ENCODE data around the gene GALNT14. TPM values are rescaled to one million over a fixed set of nuclear protein-coding genes. Genes with fewer than 3 reads are reported as not detected.

The GALNT14 gene
- polyA plus RNA-seq, 2 donors: 17.2 to 23.5 TPM

DNA sequence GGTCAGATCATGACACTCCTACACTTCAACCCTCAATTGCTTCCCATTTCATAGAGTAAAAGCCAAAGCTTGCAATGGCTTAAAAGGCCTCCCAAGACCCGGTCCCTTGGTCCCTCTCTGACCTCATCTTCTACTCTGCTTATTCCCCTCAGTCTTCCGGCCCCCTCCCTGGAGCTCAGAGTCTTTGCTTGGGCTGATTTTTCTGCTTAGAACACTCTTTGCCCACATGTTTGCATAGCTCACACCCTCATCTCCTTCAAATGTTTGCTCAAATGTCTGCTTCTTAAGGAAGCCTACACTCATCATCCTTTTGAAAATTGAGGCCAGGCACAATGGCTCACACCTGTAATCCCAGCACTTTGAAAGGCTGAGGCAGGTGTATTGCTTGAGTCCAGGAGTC, 265.4 kb downstream of the GALNT14 start:
- Histone ChIP-seq H3K27me3 (ENCODE audit: control insufficient read depth in 1 of 2, insufficient read depth in 2 of 2, low read length in 2 of 2) (no peaks in the 10 kb centered on the region), H3K9me3 (ENCODE audit: control insufficient read depth in 2 of 2, insufficient read depth in 1 of 2, low read depth in 1 of 2, low read length in 1 of 2) (no peaks in the 10 kb centered on the region), H3K36me3 (ENCODE audit: control insufficient read depth in 2 of 2, insufficient read depth in 2 of 2, low read length in 1 of 2) (no peaks in the 10 kb centered on the region), H3K4me3 (ENCODE audit: low read depth in 1 of 2, low read length in 2 of 2) (no peak overlapping the region), H3K27ac (ENCODE audit: low read depth in 2 of 2, low read length in 1 of 2) (no peak overlapping the region), H3K4me1 (ENCODE audit: control insufficient read depth in 2 of 2, insufficient read depth in 2 of 2, low read length in 1 of 2) (peaks cover 0 to 3% of the 10 kb centered on the region in 2 donors)
- 63 to 74% methylated on average over 2 of the region's 2 CpGs for WGBS, 2 donors

DNA sequence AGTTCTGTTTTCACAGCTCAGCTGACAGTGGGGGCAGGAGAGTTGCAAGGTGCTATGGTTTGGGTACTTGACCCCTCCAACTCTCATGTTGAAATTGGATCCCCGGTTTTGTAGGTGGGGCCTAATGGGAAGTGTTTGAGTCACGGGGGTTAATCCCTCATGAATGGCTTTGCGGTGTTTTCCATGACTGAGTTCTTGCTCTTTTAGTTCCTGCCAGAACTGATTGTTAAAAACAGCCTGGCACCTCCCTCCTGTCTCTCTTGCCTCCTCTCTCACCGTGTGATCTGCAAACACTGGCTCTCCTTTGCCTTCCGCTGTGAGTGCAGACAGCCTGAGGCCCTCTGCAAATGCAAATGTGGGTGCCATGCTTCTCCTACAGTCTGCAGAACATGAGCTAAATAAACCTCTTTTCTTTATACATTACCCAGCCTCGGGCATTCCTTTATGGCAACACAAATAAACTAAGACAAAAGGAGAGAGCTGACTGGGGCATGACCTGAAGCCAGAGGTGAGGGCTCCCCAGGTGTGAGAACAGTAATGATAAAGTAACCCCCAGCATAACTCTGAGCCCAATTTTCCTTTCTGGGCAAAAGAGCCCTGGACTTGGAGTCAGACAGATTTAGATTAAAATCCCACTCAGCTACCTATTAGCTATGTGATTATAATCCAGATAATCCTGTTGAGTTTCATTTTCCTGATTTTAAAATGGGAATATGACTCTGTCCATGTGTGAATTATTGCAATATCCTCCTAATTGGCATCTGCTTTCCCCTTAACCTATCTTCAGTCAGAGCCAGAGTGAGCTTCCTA, 266.1 kb downstream of the GALNT14 start:
- 16 to 26% methylated on average over 6 of the region's 6 CpGs for WGBS, 2 donors
- Histone ChIP-seq H3K4me3 (ENCODE audit: low read depth in 1 of 2, low read length in 2 of 2) (no peak overlapping the region), H3K4me1 (ENCODE audit: control insufficient read depth in 2 of 2, insufficient read depth in 2 of 2, low read length in 1 of 2) (peaks cover 0 to 3% of the 10 kb centered on the region in 2 donors), H3K36me3 (ENCODE audit: control insufficient read depth in 2 of 2, insufficient read depth in 2 of 2, low read length in 1 of 2) (no peaks in the 10 kb centered on the region), H3K27ac (ENCODE audit: low read depth in 2 of 2, low read length in 1 of 2) (no peak overlapping the region), H3K27me3 (ENCODE audit: control insufficient read depth in 1 of 2, insufficient read depth in 2 of 2, low read length in 2 of 2) (no peaks in the 10 kb centered on the region), H3K9me3 (ENCODE audit: control insufficient read depth in 2 of 2, insufficient read depth in 1 of 2, low read depth in 1 of 2, low read length in 1 of 2) (no peaks in the 10 kb centered on the region)

DNA sequence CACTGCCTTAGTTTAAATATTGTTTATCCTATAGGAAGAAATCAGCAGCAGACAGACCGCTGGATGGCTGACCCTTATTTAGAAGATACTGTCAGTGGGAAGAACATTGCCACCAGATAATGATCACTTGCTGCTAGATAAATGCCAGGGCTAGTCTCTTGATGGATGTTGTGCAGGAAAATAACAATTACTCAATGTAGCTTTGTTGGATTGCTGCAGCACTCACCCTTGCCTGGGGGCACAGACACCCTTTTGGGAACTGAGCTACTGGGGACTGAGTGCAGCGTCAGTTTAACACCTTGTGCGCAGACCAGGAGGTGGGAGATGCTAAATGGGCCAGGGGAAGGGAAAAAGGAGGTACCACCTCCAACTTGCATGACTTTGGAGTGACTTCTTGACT, 266.8 kb downstream of the GALNT14 start:
- WGBS, 2 donors: 39 to 46% methylated on average over 3 of the region's 3 CpGs

GRCh38 chr2:30869988-30870387, 268.3 kb downstream of the GALNT14 start:
- Histone ChIP-seq H3K36me3 (ENCODE audit: control insufficient read depth in 2 of 2, insufficient read depth in 2 of 2, low read length in 1 of 2) (no peaks in the 10 kb centered on the region), H3K4me1 (ENCODE audit: control insufficient read depth in 2 of 2, insufficient read depth in 2 of 2, low read length in 1 of 2) (peaks cover 3 to 7% of the 10 kb centered on the region in 2 donors), H3K27ac (ENCODE audit: low read depth in 2 of 2, low read length in 1 of 2) (no peak overlapping the region), H3K4me3 (ENCODE audit: low read depth in 1 of 2, low read length in 2 of 2) (no peak overlapping the region), H3K9me3 (ENCODE audit: control insufficient read depth in 2 of 2, insufficient read depth in 1 of 2, low read depth in 1 of 2, low read length in 1 of 2) (no peaks in the 10 kb centered on the region), H3K27me3 (ENCODE audit: control insufficient read depth in 1 of 2, insufficient read depth in 2 of 2, low read length in 2 of 2) (no peaks in the 10 kb centered on the region)
- WGBS, 2 donors: 89 to 98% methylated on average over 1 of the region's 1 CpG

More for the DNA sequence above, 266.8 kb downstream of the GALNT14 start:
- H3K36me3 ChIP-seq (ENCODE audit: control insufficient read depth in 2 of 2, insufficient read depth in 2 of 2, low read length in 1 of 2): no peaks in the 10 kb centered on the region
- H3K27ac ChIP-seq (ENCODE audit: low read depth in 2 of 2, low read length in 1 of 2): no peak overlapping the region
- H3K4me3 ChIP-seq (ENCODE audit: low read depth in 1 of 2, low read length in 2 of 2): no peak overlapping the region
- H3K27me3 ChIP-seq (ENCODE audit: control insufficient read depth in 1 of 2, insufficient read depth in 2 of 2, low read length in 2 of 2): no peaks in the 10 kb centered on the region
- no peaks in the 10 kb centered on the region for H3K9me3 ChIP-seq (ENCODE audit: control insufficient read depth in 2 of 2, insufficient read depth in 1 of 2, low read depth in 1 of 2, low read length in 1 of 2)
- peaks cover 0 to 3% of the 10 kb centered on the region in 2 donors for H3K4me1 ChIP-seq (ENCODE audit: control insufficient read depth in 2 of 2, insufficient read depth in 2 of 2, low read length in 1 of 2)

- WGBS, 2 donors: 73 to 80% methylated on average over 4 of the region's 4 CpGs
- no peaks in the 10 kb centered on the region for H3K9me3 ChIP-seq (ENCODE audit: control insufficient read depth in 2 of 2, insufficient read depth in 1 of 2, low read depth in 1 of 2, low read length in 1 of 2)
These were observed 270.9 kb downstream of the GALNT14 start for GRCh38 chr2:30867385-30867784.

DNA sequence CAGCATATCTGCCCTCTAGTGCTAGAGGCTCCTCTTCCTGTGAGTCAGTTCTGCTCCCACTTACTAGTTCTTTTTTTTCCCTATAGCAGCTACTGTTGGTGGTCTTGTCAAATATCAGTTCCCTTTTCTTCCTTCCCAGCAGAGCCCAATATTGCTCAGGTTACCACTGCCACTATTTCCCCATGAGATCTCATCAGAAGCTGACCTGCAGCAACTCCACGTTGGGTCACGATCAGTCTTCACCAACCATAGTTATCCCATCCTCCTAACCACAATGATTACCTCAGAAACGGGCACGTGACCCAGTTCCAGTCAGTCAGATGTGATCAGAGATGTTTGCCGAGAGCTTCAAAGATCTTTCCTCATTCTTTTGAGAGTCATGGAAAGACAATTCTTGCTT, 271.3 kb downstream of the GALNT14 start:
- Histone ChIP-seq H3K4me3 (ENCODE audit: low read depth in 1 of 2, low read length in 2 of 2) (no peak overlapping the region), H3K9me3 (ENCODE audit: control insufficient read depth in 2 of 2, insufficient read depth in 1 of 2, low read depth in 1 of 2, low read length in 1 of 2) (no peaks in the 10 kb centered on the region), H3K4me1 (ENCODE audit: control insufficient read depth in 2 of 2, insufficient read depth in 2 of 2, low read length in 1 of 2) (peaks cover 3 to 7% of the 10 kb centered on the region in 2 donors), H3K27ac (ENCODE audit: low read depth in 2 of 2, low read length in 1 of 2) (no peak overlapping the region), H3K36me3 (ENCODE audit: control insufficient read depth in 2 of 2, insufficient read depth in 2 of 2, low read length in 1 of 2) (no peaks in the 10 kb centered on the region), H3K27me3 (ENCODE audit: control insufficient read depth in 1 of 2, insufficient read depth in 2 of 2, low read length in 2 of 2) (no peaks in the 10 kb centered on the region)
- WGBS, 2 donors: 69 to 73% methylated on average over 5 of the region's 5 CpGs

More at GRCh38 chr2:30867385-30867784, 270.9 kb downstream of the GALNT14 start:
- H3K36me3 ChIP-seq (ENCODE audit: control insufficient read depth in 2 of 2, insufficient read depth in 2 of 2, low read length in 1 of 2): no peaks in the 10 kb centered on the region
- peaks cover 3 to 7% of the 10 kb centered on the region in 2 donors for H3K4me1 ChIP-seq (ENCODE audit: control insufficient read depth in 2 of 2, insufficient read depth in 2 of 2, low read length in 1 of 2)
- H3K27me3 ChIP-seq (ENCODE audit: control insufficient read depth in 1 of 2, insufficient read depth in 2 of 2, low read length in 2 of 2): no peaks in the 10 kb centered on the region
- no peak overlapping the region for H3K27ac ChIP-seq (ENCODE audit: low read depth in 2 of 2, low read length in 1 of 2)
- H3K4me3 ChIP-seq (ENCODE audit: low read depth in 1 of 2, low read length in 2 of 2): no peak overlapping the region

DNA sequence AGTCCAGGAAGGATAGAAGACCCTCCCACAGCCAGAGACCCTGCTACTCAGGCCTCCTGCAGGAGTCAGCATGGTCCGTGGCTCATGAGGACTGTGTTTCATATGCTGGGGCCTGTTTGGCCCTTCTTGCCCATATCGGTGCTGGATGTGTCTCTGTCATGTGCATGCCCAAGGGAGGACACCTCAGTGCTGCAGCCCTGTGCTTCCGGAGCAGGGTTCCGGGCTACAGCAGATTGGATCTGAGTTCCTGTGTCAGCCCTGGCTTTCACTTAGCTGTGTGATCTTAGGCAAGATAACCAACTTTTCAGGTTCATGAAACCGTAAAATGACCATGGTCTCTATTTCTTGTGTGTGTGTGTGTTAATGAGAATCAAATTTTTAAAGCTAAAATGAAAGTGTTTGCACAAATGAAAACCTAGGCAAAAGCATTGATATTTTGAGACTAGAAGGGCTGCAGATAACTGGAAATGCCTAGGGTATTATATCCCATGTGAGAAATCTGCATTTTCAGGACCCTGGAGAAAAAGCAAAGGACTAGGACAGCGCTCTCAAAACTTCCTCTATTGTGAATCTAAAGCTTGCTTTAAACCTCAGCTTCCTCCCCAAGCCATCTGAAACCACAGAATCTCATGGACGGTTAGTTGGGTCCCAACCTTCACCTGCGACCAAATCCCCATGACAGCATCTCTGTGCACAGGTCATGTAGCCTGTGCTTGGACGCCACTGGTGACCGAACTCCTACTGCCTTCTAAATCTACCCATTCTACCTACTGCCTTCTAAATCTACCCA, 272.2 kb downstream of the GALNT14 start:
- no peak overlapping the region for H3K27ac ChIP-seq (ENCODE audit: low read depth in 2 of 2, low read length in 1 of 2)
- H3K4me3 ChIP-seq (ENCODE audit: low read depth in 1 of 2, low read length in 2 of 2): no peak overlapping the region
- no peaks in the 10 kb centered on the region for H3K9me3 ChIP-seq (ENCODE audit: control insufficient read depth in 2 of 2, insufficient read depth in 1 of 2, low read depth in 1 of 2, low read length in 1 of 2)
- H3K36me3 ChIP-seq (ENCODE audit: control insufficient read depth in 2 of 2, insufficient read depth in 2 of 2, low read length in 1 of 2): no peaks in the 10 kb centered on the region
- no peaks in the 10 kb centered on the region for H3K27me3 ChIP-seq (ENCODE audit: control insufficient read depth in 1 of 2, insufficient read depth in 2 of 2, low read length in 2 of 2)
- H3K4me1 ChIP-seq (ENCODE audit: control insufficient read depth in 2 of 2, insufficient read depth in 2 of 2, low read length in 1 of 2): peaks cover 3 to 4% of the 10 kb centered on the region in 2 donors
- WGBS, 2 donors: 83% methylated on average over 10 of the region's 10 CpGs

DNA sequence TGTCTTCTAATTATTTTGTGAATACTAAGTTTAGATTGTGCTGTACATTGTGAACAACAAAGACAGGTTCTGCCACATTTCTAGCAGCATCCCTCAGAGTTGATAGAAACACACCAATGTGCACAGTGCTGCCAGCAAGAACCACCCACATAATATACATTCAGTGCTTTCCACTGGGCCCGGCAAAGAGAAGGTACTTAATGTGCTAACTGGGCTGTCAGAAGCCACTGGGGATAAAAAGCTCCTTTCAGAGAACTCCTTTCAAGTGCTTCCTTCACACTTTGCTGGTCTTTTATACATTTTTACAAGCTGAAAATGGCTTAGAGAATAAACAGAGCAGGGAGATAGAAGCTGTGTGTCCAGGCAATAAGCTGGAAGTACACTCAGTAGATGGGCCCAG, 273.0 kb downstream of the GALNT14 start:
- WGBS, 2 donors: 40 to 48% methylated on average over 1 of the region's 1 CpG
- H3K36me3 ChIP-seq (ENCODE audit: control insufficient read depth in 2 of 2, insufficient read depth in 2 of 2, low read length in 1 of 2): no peaks in the 10 kb centered on the region
- H3K27ac ChIP-seq (ENCODE audit: low read depth in 2 of 2, low read length in 1 of 2): no peak overlapping the region

DNA sequence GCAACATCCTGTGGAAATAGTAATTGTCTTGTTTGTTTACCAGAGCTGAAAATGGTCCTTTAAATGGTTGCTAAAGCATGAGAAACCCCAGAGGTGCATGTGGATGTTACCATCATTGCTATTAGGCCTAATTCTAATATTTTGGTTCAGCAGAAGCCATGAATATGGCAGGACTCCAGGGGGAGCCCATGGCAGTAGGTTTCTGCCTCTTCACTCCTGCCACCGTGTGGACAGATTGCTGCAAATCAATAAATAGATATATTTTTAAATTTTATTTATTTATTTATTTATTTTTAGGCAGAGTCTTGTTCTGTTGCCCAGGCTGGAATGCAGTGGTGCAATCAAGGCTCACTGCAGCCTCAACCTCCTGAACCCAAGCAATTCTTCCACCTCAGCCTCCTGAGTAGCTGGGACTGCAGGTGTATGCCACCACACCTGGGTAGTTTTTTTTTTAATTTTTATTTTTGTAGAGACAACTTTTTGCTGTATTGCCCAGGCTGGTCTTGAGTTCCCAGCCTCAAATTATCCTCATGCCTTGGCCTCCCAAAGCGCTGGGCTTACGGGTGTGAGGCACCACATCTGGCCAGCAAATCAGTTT, 276.1 kb downstream of the GALNT14 start:
- Histone ChIP-seq H3K27me3 (ENCODE audit: control insufficient read depth in 1 of 2, insufficient read depth in 2 of 2, low read length in 2 of 2) (no peaks in the 10 kb centered on the region), H3K9me3 (ENCODE audit: control insufficient read depth in 2 of 2, insufficient read depth in 1 of 2, low read depth in 1 of 2, low read length in 1 of 2) (no peaks in the 10 kb centered on the region), H3K4me1 (ENCODE audit: control insufficient read depth in 2 of 2, insufficient read depth in 2 of 2, low read length in 1 of 2) (peaks cover 3 to 4% of the 10 kb centered on the region in 2 donors), H3K27ac (ENCODE audit: low read depth in 2 of 2, low read length in 1 of 2) (no peak overlapping the region), H3K4me3 (ENCODE audit: low read depth in 1 of 2, low read length in 2 of 2) (no peak overlapping the region), H3K36me3 (ENCODE audit: control insufficient read depth in 2 of 2, insufficient read depth in 2 of 2, low read length in 1 of 2) (no peaks in the 10 kb centered on the region)
- WGBS, 2 donors: 36 to 50% methylated on average over 3 of the region's 3 CpGs

More for the DNA sequence above, 273.0 kb downstream of the GALNT14 start:
- H3K9me3 ChIP-seq (ENCODE audit: control insufficient read depth in 2 of 2, insufficient read depth in 1 of 2, low read depth in 1 of 2, low read length in 1 of 2): no peaks in the 10 kb centered on the region
- H3K4me3 ChIP-seq (ENCODE audit: low read depth in 1 of 2, low read length in 2 of 2): no peak overlapping the region
- H3K27me3 ChIP-seq (ENCODE audit: control insufficient read depth in 1 of 2, insufficient read depth in 2 of 2, low read length in 2 of 2): no peaks in the 10 kb centered on the region
- peaks cover 3 to 4% of the 10 kb centered on the region in 2 donors for H3K4me1 ChIP-seq (ENCODE audit: control insufficient read depth in 2 of 2, insufficient read depth in 2 of 2, low read length in 1 of 2)
